HG03457 (cell line): ENCODE data around the gene CAMK2A.

Experiments
- ATAC-seq: cut with Tn5 transposase; IDR thresholded peaks from one replicate; pipeline ENCODE4 v1.9.1; 2021; ENCODE audit warnings: moderate number of reproducible peaks; ENCODE audit not compliant: unreplicated experiment

CAMK2A gene

GRCh38 chr5:150215979-150216944, 73.3 kb downstream of the CAMK2A start:
- no peak for ATAC-seq

- ATAC-seq = no peak
Measured at GRCh38 chr5:150214289-150214688, 75.3 kb downstream of the CAMK2A start.

GRCh38 chr5:150213530-150213929, 76.0 kb downstream of the CAMK2A start:
- no peak for ATAC-seq

GRCh38 chr5:150211156-150212030, 78.2 kb downstream of the CAMK2A start:
- ATAC-seq = no peak

- ATAC-seq = no peak
Measured at GRCh38 chr5:150210644-150211043, 78.9 kb downstream of the CAMK2A start.

- no peak for ATAC-seq
Measured at GRCh38 chr5:150209099-150209635, 80.4 kb downstream of the CAMK2A start.

GRCh38 chr5:150208187-150209098, 81.1 kb downstream of the CAMK2A start:
- ATAC-seq = no peak

- no peak for ATAC-seq
Measured at GRCh38 chr5:150206779-150207115, 82.8 kb downstream of the CAMK2A start.

GRCh38 chr5:150206098-150206778, 83.3 kb downstream of the CAMK2A start:
- ATAC-seq = no peak

- ATAC-seq = no peak
Measured at GRCh38 chr5:150204590-150204960, 85.0 kb downstream of the CAMK2A start.

GRCh38 chr5:150203832-150204589, 85.6 kb downstream of the CAMK2A start:
- ATAC-seq = no peak

- ATAC-seq = no peak
Measured at GRCh38 chr5:150202501-150202900, 87.1 kb downstream of the CAMK2A start.

GRCh38 chr5:150197476-150197875, 92.1 kb downstream of the CAMK2A start:
- no peak for ATAC-seq

GRCh38 chr5:150196986-150197385, 92.6 kb downstream of the CAMK2A start:
- ATAC-seq = no peak

- ATAC-seq = no peak
Measured at GRCh38 chr5:150196514-150196913, 93.1 kb downstream of the CAMK2A start.

GRCh38 chr5:150195736-150196485, 93.7 kb downstream of the CAMK2A start:
- ATAC-seq = no peak

GRCh38 chr5:150192462-150192861, 97.1 kb downstream of the CAMK2A start:
- no peak for ATAC-seq

- no peak for ATAC-seq
Measured at GRCh38 chr5:150190987-150191386, 98.6 kb downstream of the CAMK2A start.
